ENCODE data around the gene DCAF8L1.

DNA sequence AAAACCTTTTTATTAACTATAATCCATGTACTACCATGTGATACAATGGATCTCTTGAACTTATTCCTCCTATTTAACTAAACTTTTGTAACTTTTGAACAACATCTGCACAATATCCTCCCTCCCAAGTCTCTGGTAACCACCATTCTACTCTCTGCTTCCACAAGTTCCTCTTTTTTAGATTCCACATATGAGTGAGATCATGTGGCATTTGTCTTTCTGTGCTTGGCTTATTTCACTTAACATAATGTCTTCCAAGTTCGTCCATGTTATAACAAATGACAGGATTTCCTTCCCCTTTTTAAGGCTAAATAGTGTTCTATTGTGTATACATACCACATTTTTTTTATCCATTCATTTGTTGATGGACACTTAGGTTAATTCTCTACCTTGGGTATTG, 28.1 kb downstream of the DCAF8L1 start:
- TF ChIP-seq GATA3 (IDR thresholded peaks at IDR 0.05; ENCODE audit: low read depth, low read length), result no peak
- no peak for TF ChIP-seq GATA2 (IDR thresholded peaks at IDR 0.05; ENCODE audit: low read depth, low read length)

Data from SH-SY5Y (cell line).